GM12873 (cell line): ENCODE data around the gene SLC27A4.

Experiments
- CTCF ChIP-seq: IDR thresholded peaks from 2 replicates; pipeline ENCODE4 v1.5.1; 2012; ENCODE audit warnings: low read depth, mild to moderate bottlenecking, moderate library complexity, low read length, control low read depth; ENCODE audit not compliant: insufficient read depth; ENCODE audit errors: missing control alignments

Gene SLC27A4

DNA sequence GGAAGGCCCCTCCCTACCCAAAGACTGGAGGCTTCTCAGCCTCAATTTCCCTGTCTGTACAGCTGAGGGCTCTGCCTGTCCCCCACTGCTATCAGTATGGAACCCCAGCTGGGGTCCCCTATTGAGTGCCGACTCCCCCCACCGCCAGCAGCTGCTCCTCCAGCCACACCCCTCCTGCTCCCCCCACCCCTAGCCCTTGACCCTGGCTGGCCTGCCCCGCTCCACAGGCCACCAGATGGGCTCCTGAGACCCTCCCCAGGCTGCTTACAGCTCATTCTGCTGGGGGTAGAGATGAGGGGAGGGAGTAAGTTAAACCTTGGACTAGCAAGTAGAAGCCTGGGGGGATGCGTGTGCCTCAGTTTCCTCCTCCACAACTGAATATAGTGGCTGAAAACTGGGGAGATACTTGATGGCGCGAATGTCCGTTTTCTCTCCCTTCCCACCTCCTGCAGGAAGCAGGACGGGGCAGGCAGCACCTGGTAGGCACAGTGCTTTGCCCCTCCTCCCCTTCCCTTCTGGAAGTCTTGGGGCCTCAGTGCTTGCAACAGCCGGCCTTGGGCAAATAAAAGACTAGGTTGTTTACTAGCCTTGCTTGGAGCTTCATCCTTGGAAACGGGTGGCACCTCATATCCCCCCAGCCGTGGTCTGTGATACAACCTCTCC lies 50.0 kb downstream of the SLC27A4 start:
- TF ChIP-seq CTCF: no peak

- no peak for TF ChIP-seq CTCF
Measured at GRCh38 chr9:128390813-128391711, 50.7 kb downstream of the SLC27A4 start.

DNA sequence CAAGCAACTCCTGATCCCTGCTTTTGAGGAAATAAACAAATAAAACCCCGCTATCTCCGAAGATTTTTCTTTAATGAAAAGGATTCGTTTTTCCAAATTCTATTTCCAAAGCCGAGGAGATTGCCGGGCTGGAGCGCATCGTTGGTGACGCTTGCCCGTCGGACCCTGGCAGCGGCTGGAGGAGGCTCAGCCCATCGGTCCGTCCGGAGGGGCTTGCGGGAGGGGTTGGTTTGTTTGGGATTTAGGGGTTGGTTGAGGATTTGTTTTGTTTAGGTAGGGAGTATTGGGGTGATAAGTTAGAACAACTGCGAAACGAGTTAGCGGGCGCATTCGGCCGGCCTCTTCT lies 51.6 kb downstream of the SLC27A4 start:
- no peak for TF ChIP-seq CTCF

- TF ChIP-seq CTCF: no peak
Measured at GRCh38 chr9:128392302-128393144, 52.2 kb downstream of the SLC27A4 start.

DNA sequence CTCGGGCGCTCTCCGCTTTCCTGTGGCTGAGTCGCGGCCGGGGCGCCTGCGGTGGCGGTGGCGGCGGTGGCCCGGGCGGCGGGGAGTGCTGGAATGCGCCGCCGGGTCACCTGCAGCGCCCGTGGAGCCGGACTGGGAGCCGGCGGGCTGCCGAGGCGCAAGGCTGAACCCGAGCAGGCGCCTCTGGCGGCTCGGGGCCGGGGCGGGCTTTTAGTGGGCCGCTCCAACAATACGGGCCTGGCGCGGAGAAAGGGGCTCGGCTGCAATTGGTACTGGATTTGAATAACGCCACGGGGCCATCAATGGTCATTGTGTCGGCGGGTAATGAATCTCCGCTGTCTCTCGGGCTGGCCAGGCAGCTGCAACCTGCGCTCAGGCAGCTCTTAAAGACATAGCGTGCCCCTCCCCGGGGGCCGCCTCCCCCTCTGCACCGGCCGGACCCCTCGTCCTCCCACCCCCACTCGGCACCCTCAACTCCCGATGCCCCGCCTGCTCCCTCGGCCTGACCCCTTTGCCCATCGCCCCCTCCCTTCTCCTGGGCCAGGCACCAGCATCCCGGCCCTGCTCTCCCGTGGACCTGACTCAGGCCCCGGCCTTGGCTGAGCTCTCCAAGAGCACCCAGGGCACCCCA lies 52.9 kb downstream of the SLC27A4 start:
- TF ChIP-seq CTCF: no peak

DNA sequence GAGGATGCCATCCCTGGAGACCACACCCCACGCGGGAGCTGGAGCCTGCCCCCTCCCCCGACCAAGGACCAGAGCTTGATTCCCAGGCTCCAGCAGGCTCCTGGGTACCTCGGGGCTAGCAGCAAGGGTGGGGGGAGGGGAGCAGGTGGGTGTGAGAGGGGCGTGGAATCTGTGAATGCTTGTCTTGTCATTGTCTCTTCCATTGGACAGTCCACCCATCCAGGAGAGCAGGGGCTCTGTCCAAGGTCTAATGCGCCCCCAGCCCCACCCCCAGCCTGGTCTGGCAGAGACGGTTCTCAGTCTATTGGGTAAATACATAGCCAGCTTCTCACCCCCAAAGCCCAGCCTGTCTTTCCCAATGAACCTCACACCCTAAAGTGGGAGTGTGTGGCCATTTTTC lies 53.6 kb downstream of the SLC27A4 start:
- TF ChIP-seq CTCF: no peak
